RWPE1 (cell line): ENCODE results near the gene RANBP17.
"Not testable (repeated sequence)": the region's sequence is repeated elsewhere in the genome, so short reads cannot be mapped to it uniquely, and the experiment has no call there.

Source experiments
- CTCF ChIA-PET: fragments of 350-600 bp; sonication (Branson Sonifier 250); formaldehyde crosslinking; extraction: SDS; loops from one replicate; lab custom pipeline; 2021; lab: Yijun Ruan, JAX
- POLR2A ChIA-PET: fragments of 400-600 bp; formaldehyde crosslinking; extraction: SDS; loops from one replicate; lab custom pipeline; 2020; ENCODE audit warnings: antibody characterized with exemption; ENCODE audit not compliant: low non-redundant PET; lab: Yijun Ruan, JAX
- DNase-seq: peaks from one replicate; pipeline ENCODE4 v3.0.0; 2012; ENCODE audit warnings: low spot score
- H3K27ac ChIP-seq: fragments of 450-650 bp; 2 replicates; pipeline ENCODE4 v1.5.1; 2017
- CTCF ChIP-seq: fragments of 450-650 bp; conservative IDR thresholded peaks from 2 replicates; pipeline ENCODE4 v1.5.1; 2017; ENCODE audit warnings: low read depth, mild to moderate bottlenecking

The RANBP17 gene

GRCh38 chr5:170920196-170920595 is 58.4 kb downstream of the RANBP17 start:
- CTCF ChIA-PET, result interaction anchor here (0.6 kb wide), 1 partner anchor 66 kb away, joined by 4 read pairs; no protein-coding TSS in a partner anchor
- no peak overlapping the region for H3K27ac ChIP-seq
- DNase-seq, result no peak
- no peak for TF ChIP-seq CTCF
- POLR2A ChIA-PET, result no interaction called here

GRCh38 chr5:170922331-170922730 is 60.5 kb downstream of the RANBP17 start:
- DNase-seq, CTCF ChIA-PET, H3K27ac ChIP-seq, POLR2A ChIA-PET: not testable (repeated sequence)

GRCh38 chr5:170923910-170924620 is 62.2 kb downstream of the RANBP17 start:
- ChIA-PET CTCF (interaction anchor here (0.6 to 1.4 kb wide), 2 partner anchors 115 to 809 kb away, joined by 3 read pairs; no protein-coding TSS in a partner anchor), POLR2A (no interaction called here)
- no peak for TF ChIP-seq CTCF
- H3K27ac ChIP-seq, result no peak overlapping the region
- DNase-seq, result no peak

GRCh38 chr5:170935534-170936218 is 73.9 kb downstream of the RANBP17 start:
- H3K27ac ChIP-seq, POLR2A ChIA-PET, CTCF ChIA-PET, DNase-seq: not testable (repeated sequence)

GRCh38 chr5:170937072-170937471 is 75.3 kb downstream of the RANBP17 start:
- POLR2A ChIA-PET, result no interaction called here
- H3K27ac ChIP-seq, result no peak overlapping the region
- TF ChIP-seq CTCF, result no peak
- no peak for DNase-seq
- CTCF ChIA-PET, result interaction anchor here (0.5 to 0.9 kb wide), 3 partner anchors 10 to 438 kb away, joined by 3 read pairs; no protein-coding TSS in a partner anchor

GRCh38 chr5:170937914-170938313 is 76.1 kb downstream of the RANBP17 start:
- TF ChIP-seq CTCF, result no peak
- ChIA-PET CTCF (interaction anchor here (0.6 to 0.9 kb wide), 2 partner anchors 261 to 306 kb away, joined by 3 read pairs; no protein-coding TSS in a partner anchor), POLR2A (no interaction called here)
- no peak for DNase-seq
- no peak overlapping the region for H3K27ac ChIP-seq

GRCh38 chr5:170939178-170939577 is 77.4 kb downstream of the RANBP17 start:
- ChIA-PET POLR2A (no interaction called here), CTCF (no interaction called here)
- H3K27ac ChIP-seq, result no peak overlapping the region
- TF ChIP-seq CTCF, result no peak
- DNase-seq, result no peak
